HEK293T (cell line): Measurements from ENCODE around the gene COMP.

Source experiments
- CTCF ChIA-PET: fragments of 350-600 bp; formaldehyde crosslinking; extraction: SDS; loops from one replicate; lab custom pipeline; 2021; ENCODE audit warnings: antibody characterized with exemption, inconsistent platforms; lab: Yijun Ruan, JAX
- POLR2A ChIA-PET: fragments of 350-600 bp; formaldehyde crosslinking; extraction: SDS; loops from one replicate; lab custom pipeline; 2020; ENCODE audit warnings: antibody characterized with exemption, inconsistent platforms; lab: Yijun Ruan, JAX
- DNase-seq: peaks from one replicate; pipeline ENCODE4 v3.0.0; 2012; ENCODE audit warnings: mixed read lengths; ENCODE audit errors: extremely low spot score
- ARNT ChIP-seq: fragments of 450-650 bp; IDR thresholded peaks from 2 replicates; pipeline ENCODE4 v1.6.1; 2017; ENCODE audit warnings: mild to moderate bottlenecking
- BHLHE40 ChIP-seq: fragments of 450-650 bp; IDR thresholded peaks from 2 replicates; pipeline ENCODE4 v1.6.1; 2016; ENCODE audit warnings: mild to moderate bottlenecking, moderate library complexity, borderline replicate concordance
- CTBP1 ChIP-seq: fragments of 450-650 bp; IDR thresholded peaks from 2 replicates; pipeline ENCODE4 v1.6.1; 2016; ENCODE audit warnings: borderline replicate concordance
- ELF4 ChIP-seq: fragments of 450-650 bp; IDR thresholded peaks from 2 replicates; pipeline ENCODE4 v1.6.1; 2017; ENCODE audit warnings: antibody characterized with exemption
- FOXA1 ChIP-seq: fragments of 450-650 bp; IDR thresholded peaks from 2 replicates; pipeline ENCODE4 v1.6.1; 2016; ENCODE audit warnings: mild to moderate bottlenecking
- FOXK2 ChIP-seq: fragments of 450-650 bp; IDR thresholded peaks from 2 replicates; pipeline ENCODE4 v1.6.1; 2016; ENCODE audit warnings: mild to moderate bottlenecking
- FOXM1 ChIP-seq: fragments of 450-650 bp; IDR thresholded peaks from 2 replicates; pipeline ENCODE4 v1.6.1; 2017; ENCODE audit warnings: mild to moderate bottlenecking, borderline replicate concordance
- HDGF ChIP-seq: fragments of 450-650 bp; IDR thresholded peaks from 2 replicates; pipeline ENCODE4 v1.6.1; 2017; ENCODE audit warnings: antibody characterized with exemption, borderline replicate concordance
- L3MBTL2 ChIP-seq: fragments of 450-650 bp; conservative IDR thresholded peaks from 2 replicates; pipeline ENCODE4 v1.6.1; 2016; ENCODE audit warnings: mild to moderate bottlenecking
- LEF1 ChIP-seq: fragments of 450-650 bp; IDR thresholded peaks from 2 replicates; pipeline ENCODE4 v1.6.1; 2017; ENCODE audit warnings: mild to moderate bottlenecking, borderline replicate concordance
- NFRKB ChIP-seq: fragments of 450-650 bp; IDR thresholded peaks from 2 replicates; pipeline ENCODE4 v1.6.1; 2016; ENCODE audit warnings: mild to moderate bottlenecking, moderate library complexity
- SP1 ChIP-seq: fragments of 450-650 bp; IDR thresholded peaks from 2 replicates; pipeline ENCODE4 v1.6.1; 2017
- SUZ12 ChIP-seq: fragments of 450-650 bp; IDR thresholded peaks from 2 replicates; pipeline ENCODE4 v1.6.1; 2016; ENCODE audit warnings: mild to moderate bottlenecking
- TARDBP ChIP-seq: fragments of 450-650 bp; IDR thresholded peaks from 2 replicates; pipeline ENCODE4 v1.6.1; 2016
- ZNF384 ChIP-seq: fragments of 450-650 bp; IDR thresholded peaks from 2 replicates; pipeline ENCODE4 v1.6.1; 2016
- TF ChIP-seq, protein P1 (sequence below): fragments of 450-650 bp; IDR thresholded peaks from 2 replicates; pipeline ENCODE4 v1.6.1; 2016

Gene COMP

GRCh38 chr19:18754501-18754900 is 36.6 kb downstream of the COMP start:
- CTCF ChIA-PET, result no interaction called here
- POLR2A ChIA-PET, result no interaction called here
- TF ChIP-seq NFRKB (no peak), SP1 (no peak), HDGF (no peak), FOXA1 (no peak), SUZ12 (no peak), LEF1 (no peak)
- no peak for DNase-seq

GRCh38 chr19:18751571-18751970 is 39.5 kb downstream of the COMP start:
- POLR2A ChIA-PET, result no interaction called here
- DNase-seq, result no peak
- TF ChIP-seq BHLHE40, result no peak
- TF ChIP-seq FOXM1, result no peak
- TF ChIP-seq, protein P1, sequence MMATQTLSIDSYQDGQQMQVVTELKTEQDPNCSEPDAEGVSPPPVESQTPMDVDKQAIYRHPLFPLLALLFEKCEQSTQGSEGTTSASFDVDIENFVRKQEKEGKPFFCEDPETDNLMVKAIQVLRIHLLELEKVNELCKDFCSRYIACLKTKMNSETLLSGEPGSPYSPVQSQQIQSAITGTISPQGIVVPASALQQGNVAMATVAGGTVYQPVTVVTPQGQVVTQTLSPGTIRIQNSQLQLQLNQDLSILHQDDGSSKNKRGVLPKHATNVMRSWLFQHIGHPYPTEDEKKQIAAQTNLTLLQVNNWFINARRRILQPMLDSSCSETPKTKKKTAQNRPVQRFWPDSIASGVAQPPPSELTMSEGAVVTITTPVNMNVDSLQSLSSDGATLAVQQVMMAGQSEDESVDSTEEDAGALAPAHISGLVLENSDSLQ, result no peak
- TF ChIP-seq ZNF384, result no peak
- no peak for TF ChIP-seq TARDBP
- no peak for TF ChIP-seq SP1
- TF ChIP-seq HDGF, result no peak
- no peak for TF ChIP-seq FOXK2
- TF ChIP-seq NFRKB, result no peak
- no peak for TF ChIP-seq FOXA1
- no peak for TF ChIP-seq CTBP1
- no peak for TF ChIP-seq LEF1
- TF ChIP-seq ARNT, result no peak
- no peak for TF ChIP-seq SUZ12
- TF ChIP-seq ELF4, result no peak
- CTCF ChIA-PET, result no interaction called here

GRCh38 chr19:18750295-18750970 is 40.7 kb downstream of the COMP start:
- DNase-seq, result no peak
- CTCF ChIA-PET, result interaction anchor here (0.6 kb wide), 1 partner anchor 901 kb away, joined by 3 read pairs; no protein-coding TSS in a partner anchor
- POLR2A ChIA-PET, result no interaction called here
- TF ChIP-seq NFRKB (no peak), ZNF384 (no peak), LEF1 (no peak), TARDBP (no peak), HDGF (no peak)

- POLR2A ChIA-PET, result no interaction called here
- CTCF ChIA-PET, result no interaction called here
- no peak for DNase-seq
- TF ChIP-seq ZNF384 (no peak), HDGF (no peak), FOXK2 (no peak), LEF1 (no peak)
- TF ChIP-seq, protein P1, result no peak
These were observed 41.5 kb downstream of the COMP start for GRCh38 chr19:18749362-18750231.

DNA sequence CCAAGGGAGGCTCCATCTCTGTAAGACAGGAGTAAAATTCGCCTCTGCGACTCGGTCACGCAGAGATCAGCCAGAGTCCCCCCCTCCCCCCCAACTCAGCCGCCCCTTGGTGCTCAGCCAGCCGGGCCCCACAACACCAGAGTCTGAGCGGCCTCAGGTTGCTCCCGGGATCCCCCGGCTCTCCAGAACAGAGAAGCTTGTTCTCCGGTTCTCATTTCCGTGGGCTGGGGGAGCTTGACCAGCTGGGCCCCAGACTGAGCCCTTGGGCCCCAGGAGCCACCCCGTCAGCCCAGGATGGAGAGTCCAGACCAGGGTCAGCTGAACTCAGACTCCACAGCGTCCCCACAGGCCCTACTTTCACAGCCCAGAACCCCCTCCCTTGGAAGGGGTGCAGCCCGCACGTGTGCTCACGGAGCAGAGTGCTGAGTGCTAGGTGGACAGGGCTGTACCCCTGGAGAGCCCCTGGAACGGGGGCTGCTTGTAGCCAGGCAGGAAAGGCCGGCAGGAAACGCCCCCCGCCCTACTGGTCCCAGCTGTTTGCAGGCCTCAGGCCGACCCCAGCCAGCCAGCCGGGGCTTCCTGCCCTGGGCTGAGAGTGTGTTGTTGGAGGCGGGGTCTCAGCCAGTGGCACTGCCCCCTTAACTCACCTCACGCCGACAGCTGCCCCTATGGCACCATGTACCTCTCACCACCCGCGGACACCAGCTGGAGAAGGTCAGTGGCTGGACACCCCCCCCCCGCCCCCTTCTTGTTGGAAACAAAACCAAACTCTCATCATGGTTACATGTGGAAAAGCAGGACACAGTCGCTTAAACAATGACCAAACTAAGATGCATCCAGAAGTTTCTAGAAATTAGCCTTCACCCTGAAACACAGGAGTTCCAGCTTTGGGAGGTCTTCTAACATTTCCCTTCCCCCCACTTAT is 44.4 kb downstream of the COMP start:
- TF ChIP-seq SUZ12 (no peak), ARNT (no peak)
- ChIA-PET CTCF (no interaction called here), POLR2A (no interaction called here)
- DNase-seq, result no peak

DNA sequence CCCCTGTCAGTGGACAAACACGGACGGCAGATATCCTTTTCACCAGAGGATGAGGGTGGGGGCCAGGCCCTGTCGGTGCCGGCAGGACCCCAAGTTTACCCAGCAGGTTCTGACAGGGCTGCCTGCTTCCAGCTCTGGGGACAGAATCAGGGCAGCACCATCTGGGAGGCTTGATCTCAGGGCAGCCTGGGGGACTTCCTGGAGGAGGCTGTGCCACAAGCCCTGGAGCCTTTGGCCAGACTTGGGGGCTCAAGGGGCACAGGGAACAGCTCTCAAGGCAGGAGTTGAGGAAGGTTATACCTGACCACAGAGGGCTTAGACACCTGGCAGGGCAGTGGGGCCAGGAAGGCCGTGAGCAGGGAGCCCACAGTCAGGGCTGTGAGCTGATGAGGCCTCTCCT is 45.2 kb downstream of the COMP start:
- ChIA-PET POLR2A (no interaction called here), CTCF (no interaction called here)
- no peak for DNase-seq
- no peak for TF ChIP-seq ELF4
- TF ChIP-seq FOXM1, result no peak
- TF ChIP-seq HDGF, result no peak
- no peak for TF ChIP-seq LEF1
- no peak for TF ChIP-seq BHLHE40
- TF ChIP-seq NFRKB, result no peak
- no peak for TF ChIP-seq L3MBTL2
- TF ChIP-seq SP1, result no peak
- TF ChIP-seq FOXK2, result no peak
- TF ChIP-seq CTBP1, result no peak
- no peak for TF ChIP-seq ARNT
- TF ChIP-seq ZNF384, result no peak
- TF ChIP-seq TARDBP, result no peak
- no peak for TF ChIP-seq FOXA1
- TF ChIP-seq, protein P1, result no peak
- no peak for TF ChIP-seq SUZ12
